GM21717 (cell line): ENCODE data around the gene HNRNPA3.
A peak's percentile ranks its signal among the peaks of the same experiment; 100 is the strongest.
"Not testable (repeated sequence)": the region's sequence is repeated elsewhere in the genome, so short reads cannot be mapped to it uniquely, and the experiment has no call there.

Experiments used
- ATAC-seq: cut with Tn5 transposase; IDR thresholded peaks from one replicate; pipeline ENCODE4 v1.9.1; 2021; ENCODE audit warnings: mild to moderate bottlenecking, moderate library complexity; ENCODE audit not compliant: unreplicated experiment

HNRNPA3 gene

DNA sequence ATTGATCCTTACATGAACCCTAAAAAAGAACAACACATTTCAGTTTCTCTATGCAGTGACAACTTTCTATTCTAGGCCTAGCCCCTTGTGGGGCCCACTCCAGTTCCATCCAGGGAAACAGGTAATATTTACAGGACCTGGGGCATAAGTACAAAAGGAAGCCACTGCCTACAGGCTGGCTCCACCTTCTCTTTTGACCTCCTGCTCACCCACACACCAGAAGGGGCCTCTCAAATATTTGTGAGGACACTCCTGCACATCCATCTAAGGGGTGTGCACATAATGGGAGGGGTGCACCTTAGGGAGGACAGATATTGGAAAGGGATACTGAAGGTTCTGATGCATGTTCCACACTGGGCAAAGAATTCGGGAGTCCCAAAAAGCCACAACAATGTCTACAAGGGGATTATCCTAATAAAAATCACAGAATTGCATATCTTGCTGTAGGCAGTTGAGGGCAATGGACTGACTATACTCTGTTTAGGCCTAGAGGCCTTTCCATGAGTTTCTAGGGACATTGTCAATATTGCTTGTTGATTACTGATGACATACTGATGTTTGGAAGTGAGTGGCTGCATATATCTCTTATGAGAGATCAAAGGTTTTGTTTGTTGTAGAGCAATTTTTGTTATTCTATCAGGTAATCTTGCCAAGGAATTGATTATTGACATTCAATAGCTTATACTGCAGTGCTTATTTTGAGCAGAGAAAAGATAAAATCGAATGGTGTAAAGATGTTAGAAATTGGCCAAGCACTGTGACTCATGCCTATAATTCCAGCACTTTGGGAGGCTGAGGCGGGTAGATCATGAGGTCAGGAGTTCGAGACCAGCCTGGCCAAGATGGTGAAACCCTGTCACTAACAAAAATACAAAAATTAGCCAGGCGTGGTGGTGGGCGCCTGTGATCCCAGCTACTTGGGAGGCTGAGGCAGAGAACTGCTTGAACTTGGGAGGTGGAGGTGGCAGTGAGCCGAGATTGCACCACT is 23.8 kb upstream of the HNRNPA3 start:
- no peak for ATAC-seq

DNA sequence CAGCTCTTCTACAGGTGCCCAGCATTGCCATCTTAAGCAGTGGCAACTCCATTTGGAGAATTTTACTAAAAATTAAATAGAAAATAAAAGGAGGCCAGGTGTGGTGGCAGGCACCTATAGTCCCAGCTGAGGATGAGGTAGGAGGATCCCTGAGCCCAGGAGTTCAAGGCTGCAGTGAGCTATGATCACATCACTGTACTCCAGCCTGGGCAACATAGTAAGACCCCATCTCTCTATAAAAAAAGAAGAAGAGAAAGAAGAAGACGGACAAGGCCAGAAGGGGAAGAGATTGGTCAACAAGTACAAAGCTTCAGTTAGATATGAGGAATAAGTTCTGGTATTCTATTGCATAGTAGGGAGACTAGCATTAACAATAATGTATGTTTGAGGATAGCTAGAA is 21.7 kb upstream of the HNRNPA3 start:
- no peak for ATAC-seq

DNA sequence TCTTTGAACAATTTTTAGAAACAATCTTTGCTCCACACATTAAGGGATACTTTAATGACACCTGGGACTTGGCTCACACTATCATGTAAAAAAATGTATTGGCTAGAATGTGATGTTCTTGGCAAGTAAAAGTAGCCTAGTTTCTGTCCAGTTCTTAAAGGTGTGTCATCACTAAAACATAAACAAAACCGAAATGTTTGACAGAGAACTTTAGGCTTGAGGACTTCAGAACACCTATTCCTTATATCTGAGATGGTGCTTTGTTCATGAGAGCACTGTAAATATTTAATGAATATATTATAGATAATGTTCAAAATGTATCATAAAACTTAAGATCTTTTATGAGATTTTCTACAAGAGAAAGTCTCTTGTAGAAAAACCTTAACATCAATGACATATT is 19.8 kb upstream of the HNRNPA3 start:
- ATAC-seq, result peak; percentile 27

DNA sequence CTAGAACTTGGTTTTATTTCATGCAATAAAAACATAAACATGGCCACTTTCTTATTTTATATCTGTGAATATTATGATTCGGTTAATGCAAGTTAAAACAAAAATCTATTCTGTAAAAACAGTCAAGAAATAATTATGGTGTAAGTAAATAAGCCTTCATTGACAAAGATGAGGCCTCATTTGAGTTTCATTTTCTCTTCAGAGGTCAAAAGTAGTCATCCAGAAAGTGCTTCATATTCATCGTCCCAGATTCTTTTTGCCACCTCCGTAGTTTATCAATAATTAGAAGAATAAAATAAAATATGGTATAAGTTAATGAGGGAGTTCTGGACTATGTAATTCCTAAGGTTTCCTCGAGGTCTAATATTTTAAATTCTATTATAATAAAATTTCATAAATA is 19.4 kb upstream of the HNRNPA3 start:
- peak; percentile 86 for ATAC-seq

DNA sequence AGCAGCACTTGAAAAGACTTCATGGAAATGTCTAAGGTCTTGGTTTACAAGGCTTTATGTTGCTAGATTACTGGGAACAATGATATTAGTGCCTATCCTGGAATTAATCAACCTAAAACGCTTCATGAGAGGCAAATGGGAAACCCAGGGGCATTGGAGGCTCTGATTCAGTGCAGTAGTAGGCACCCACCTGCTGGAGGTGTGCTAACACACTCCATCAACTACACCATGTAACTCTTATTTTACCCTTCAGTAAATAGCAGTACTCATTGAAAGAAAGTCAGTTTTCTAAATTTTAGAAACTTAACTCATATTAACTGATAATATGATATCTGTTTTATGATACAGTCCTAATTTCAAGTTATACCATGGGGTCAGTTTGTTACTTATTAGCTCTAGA is 17.4 kb upstream of the HNRNPA3 start:
- ATAC-seq, result no peak

DNA sequence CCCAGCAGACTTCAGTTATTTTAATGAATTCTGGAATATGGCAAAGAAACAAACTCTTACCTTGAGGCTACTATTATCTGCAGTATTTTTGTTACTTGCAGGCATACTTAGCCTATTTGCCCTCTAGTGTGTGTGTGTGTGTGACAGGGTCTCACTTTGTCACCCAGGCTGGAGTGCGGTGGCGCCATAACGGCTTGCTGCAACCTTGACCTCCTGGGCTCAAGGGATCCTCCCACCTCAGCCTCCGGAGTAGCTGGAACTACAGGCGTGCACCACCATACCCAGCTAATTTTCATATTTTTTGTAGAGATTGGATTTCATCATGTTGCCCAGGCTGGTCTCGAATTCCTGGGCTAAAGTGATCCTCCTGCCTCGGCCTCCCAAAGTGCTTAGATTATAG is 12.2 kb upstream of the HNRNPA3 start:
- ATAC-seq, result not testable (repeated sequence)

DNA sequence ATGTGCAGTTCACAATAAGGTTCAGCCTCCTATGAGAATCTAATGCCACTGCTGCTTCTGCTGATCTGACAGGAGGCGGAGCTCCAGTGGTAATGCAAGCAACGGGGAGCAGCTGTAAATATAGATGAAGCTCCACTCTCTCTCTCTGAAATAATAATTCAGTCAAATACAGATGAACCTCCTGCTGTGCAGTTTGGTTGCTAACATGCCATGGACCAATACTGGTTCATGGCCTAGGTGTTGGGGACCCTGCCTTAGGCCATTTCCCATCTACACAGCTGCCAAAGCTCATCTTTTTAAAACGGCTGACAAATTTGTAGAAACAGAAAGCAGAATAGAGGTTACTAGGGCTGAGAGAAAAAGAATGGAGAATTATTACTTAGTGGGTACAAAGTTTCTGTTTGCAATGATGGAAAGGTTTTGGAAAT is 10.7 kb upstream of the HNRNPA3 start:
- ATAC-seq, result no peak

DNA sequence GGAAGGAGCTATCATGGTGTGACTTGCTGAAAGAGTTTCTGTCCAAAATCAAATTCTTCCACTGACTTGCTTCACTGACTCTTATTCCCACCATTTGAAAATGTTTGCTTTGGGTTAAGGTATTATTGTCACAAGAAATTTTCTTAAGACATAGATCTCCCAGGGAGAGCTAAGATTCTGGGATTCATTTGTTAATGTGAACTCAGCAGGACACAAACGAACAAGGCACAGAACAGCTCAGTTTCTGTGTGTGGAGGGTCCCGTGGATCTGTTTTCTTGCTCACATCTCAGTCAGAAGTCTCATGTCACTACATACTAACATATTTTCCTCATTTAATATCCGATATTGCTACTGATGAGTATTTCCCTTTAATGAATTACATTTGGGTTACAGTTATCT is 8.2 kb upstream of the HNRNPA3 start:
- no peak for ATAC-seq

DNA sequence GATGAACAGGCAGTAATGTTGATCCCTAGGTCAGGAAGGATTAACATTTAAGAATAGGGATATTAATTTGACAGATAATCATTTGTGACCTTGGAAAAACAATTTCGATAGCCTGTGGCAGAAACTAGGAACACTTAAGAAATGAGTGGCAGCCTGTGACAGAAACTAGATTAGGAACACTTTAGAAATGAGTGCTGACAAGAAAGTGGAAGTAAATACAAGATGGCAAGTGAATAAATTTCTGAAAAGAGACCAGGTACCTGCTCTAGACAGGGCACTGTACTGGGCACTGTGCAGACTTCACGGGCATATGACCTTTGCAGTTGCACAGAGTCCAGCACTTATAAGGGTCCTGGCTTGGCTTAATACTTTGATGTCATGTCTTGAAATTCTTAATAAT is 5.5 kb upstream of the HNRNPA3 start:
- peak; percentile 67 for ATAC-seq

DNA sequence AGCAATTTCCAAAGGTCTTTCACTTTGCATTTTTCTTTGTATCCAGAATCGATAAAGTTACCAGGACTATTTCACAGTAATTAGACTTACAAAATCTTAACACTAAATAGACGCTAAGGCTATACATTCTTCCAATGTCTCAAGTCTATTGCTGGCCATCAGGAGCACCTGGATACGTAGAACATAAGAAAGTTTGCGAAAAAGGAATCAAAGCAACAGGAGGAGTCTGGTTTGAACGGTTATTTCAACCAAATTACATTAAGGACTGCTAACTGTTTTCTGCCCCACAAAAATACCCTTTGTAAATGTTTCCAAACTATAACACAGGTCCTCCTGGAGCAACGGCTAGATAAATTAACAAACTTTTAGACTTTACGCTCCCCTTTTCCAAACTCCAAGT is 1.4 kb upstream of the HNRNPA3 start:
- no peak for ATAC-seq

DNA sequence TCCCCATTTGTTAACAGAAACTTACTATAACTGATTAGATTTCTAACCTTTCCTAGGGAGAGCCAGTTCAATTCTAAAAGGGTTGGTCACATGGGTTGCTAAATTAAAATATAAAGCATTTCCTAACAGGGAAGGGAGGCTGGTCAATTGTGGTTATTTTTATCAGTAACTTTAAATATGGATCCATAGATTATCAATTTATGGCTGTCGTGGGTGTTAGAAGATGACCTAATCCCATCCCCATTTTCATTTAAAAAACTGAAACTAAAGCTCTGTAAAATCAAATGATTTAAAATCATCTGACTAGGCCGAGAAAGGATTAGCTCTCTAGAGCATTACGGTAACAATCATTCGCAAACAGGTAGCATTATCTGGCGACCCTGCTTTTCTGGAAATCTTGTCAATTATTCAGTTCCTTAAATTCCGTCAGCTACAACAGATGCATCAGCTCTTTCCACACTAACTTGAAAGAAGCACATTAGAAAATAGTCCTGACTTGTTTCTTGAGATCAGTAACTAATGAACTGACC is 953 bp upstream of the HNRNPA3 start:
- ATAC-seq, result no peak

DNA sequence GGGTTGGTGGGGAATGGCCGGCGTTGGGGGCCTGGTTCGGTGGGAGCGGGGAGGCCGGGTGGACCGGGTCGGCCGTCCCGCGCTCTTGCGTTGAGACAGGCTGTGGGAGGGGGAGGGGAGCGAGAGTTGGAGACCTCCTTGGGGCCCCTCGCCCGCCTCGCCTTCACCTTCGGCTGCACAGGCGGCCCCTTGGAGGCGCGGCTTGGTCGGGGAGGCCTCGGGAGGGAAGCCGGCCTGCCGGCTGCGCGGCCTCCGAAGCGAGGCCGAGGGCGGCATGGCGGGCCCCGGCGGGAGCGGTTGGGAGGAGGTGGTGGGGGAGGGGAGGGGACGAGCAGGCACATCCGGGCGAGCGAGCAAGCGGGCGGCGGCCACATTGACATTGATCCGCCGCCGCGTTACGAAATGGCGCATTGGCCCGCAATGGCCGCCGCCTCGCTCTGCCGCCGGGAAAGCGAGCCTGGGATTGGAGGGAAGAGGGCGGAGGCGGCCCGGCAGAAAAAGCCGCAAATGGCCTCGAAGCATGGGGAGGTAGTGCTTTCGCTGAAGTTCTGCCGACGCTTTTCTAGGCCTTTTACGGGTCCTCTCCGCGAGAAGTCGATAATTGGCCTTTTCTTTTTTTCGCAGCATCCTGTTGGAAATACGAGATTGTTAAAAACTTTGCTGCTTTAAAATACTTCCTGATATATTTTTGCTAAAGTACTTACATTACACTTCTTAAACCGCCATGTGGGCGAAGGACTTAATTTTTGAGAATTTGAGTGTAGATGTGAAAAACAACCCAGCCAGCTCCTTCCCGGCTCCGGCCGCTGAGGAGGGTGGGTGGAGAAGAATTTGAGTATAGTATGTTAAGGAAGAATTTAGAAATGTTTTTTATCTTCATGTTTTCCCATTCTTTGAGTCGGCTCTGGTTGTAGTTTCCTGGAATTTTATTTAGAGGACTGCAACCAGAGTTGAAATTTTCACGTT is 580 bp downstream of the HNRNPA3 start:
- peak; percentile 45 for ATAC-seq

DNA sequence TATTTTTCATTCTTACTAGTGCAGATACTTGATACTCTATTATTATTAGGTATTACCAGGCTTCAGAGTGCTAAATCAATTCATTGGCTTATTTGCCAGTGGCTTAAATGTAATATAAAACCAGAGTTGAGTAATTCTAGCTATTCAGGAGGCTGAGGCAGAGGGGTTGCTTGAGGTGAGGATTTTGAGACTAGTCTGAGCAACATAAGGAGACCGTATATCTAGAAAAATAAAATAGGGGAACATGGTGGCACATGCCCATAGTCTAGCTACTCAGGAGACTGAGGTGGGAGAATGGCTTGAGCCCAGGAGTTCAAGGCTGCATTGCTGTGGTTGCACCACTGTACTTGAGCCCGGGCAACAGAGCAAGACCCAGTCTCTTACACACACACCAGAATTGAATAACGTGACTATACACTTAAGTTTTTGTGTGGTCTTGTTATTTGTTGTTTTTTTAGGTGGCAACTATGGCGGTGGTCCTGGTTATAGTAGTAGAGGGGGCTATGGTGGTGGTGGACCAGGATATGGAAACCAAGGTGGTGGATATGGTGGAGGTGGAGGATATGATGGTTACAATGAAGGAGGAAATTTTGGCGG is 4.8 kb downstream of the HNRNPA3 start:
- ATAC-seq, result no peak

DNA sequence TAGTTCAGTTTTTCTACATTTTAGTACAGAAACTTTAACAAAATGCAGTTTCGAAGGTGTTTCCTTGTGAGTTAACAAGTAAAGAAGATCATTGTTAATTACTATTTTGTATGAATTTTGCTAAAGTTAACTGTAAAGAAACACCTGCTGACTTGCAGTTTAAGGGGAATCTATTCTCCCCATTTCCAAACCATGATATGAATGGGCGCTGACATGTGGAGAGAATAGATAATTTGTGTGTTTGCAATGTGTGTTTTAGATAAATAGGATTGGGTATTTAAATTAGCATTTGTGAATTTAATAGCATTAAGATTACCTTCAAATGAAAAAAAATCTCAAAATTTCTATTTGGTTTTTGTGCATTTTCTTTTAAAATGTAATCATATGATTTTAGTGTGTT is 7.2 kb downstream of the HNRNPA3 start:
- not testable (repeated sequence) for ATAC-seq

DNA sequence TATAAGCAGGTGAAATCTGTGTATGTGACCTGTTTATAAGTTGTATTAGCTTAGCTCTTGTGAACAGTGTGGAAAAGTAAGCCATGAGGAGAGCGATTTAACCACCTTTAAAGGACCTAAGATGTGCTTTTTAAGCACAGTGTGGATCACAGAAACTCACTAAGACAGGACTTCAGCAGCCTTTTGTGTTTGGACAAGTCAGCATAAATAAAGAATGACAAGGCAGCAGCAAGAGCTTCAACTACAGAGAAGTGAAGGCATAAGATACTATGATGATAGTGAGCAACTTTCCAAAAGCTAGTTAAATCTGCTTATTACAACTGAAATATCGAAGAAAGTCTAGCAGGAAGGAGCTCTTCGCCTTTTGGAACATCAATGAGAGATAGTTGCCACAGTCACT is 8.9 kb downstream of the HNRNPA3 start:
- no peak for ATAC-seq

DNA sequence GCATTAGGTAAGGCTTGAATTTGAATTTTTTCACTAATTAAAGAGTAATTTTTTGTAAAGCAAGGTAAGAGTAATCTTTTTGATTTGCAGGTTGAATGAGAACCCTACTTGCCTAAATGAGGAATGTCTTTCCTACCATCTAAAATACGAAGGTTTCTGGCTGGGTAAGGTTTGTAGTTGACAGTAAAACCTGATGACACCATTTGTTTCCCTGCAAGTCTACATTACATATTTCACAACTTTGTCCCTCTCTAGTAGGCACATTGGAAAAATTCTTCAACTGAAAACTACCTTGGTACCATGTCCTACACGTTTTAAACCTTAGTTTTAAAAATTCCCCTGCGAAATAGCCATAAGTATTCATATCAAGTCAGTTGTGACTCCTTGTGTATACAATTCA is 9.4 kb downstream of the HNRNPA3 start:
- no peak for ATAC-seq

DNA sequence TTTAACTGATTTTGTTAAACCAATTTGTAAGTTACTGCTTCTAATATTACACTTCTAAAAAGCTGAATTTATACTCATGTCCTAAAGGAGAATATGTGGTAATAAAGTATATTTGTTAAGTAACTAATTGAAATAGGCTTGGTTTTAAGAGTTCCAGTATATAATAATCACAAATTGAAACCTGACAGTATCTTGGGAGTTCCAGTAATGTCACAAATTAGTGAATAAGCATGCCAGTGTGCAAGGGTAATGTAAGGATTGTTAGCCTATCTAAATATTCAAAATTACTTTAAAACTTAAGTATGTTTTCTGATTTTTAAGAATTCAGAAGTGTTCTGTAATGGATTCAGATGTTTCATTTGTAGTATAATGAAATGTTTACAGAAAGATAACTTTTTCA is 10.8 kb downstream of the HNRNPA3 start:
- ATAC-seq, result not testable (repeated sequence)

DNA sequence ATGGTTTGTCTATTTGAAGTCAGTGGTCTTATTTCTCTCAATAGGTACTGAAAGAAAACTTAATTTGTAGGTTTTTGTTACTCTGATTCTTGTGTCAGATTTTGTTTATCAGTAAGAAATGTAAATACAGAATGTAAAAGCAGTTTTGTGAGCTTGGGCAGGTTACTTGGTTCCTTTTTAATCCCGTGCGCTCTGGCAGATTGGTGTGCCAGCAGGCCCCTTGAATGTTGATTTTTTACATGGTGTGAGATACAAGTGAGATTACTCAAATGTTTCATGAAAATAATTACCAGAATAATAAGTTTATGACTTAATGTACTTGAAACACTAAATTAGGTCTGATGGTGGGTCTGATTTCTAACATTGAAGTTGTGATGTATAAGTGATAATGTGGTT is 13.4 kb downstream of the HNRNPA3 start:
- no peak for ATAC-seq

DNA sequence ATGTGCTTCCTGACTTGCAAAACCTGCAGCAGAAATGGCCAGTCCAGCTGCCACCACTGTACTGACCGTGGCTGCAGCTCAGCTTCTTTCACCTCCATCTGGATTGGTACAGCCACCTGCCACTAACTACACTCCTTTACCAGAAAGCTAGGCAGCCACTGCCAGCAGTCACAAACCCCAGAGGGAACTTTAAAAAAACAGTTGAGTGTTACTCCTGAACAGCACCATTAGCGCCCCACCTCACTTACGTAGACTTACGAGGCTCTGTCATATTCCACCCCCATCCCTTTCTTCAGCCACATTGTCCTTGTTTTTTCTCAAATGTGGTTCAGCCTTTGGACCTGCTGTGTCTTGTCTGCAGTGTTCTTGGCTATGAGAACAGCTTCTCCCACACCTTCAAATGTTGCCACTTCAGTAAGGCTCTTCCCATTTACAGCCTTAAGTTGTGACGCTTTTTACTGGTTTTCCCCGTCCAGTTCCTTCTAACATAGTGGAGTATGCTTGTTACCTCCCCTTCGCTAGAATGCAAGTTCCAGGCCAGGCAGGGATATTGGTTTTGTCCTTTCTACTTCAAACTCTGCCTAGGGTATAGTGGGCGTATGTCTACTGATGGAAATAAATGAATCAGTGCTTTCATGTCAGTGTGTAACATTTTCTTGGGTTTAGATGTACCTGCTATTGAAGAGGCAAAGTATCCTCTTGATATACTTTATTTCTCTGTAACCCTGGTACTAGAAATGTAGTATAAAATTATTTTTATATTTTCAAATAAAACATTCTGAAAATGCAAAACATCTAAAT is 17.0 kb downstream of the HNRNPA3 start:
- no peak for ATAC-seq

DNA sequence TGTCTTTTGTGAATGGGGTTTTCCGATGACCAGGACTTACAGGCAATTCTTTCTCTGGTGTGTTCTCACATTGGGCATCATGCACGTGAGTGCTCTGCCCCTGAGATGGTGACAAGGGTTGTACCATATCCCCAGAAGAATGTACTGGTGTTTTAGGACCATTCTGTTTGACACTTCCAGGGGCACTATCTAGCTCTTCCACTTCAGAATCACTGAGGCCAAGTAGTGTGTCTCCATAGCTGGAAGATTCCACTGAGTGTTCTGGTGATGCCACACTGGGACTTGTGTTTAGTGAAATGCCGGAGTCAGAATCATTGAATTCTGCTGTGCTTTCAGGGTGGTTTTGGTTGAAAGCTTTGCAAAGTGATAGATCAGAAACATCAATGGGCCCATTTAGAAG is 18.7 kb downstream of the HNRNPA3 start:
- no peak for ATAC-seq
